ENCODE measurements around the gene FBLIM1.
"Not testable (repeated sequence)": the region's sequence is repeated elsewhere in the genome, so short reads cannot be mapped to it uniquely, and the experiment has no call there.

The FBLIM1 gene

GRCh38 chr1:15803380-15803779 is 44.8 kb downstream of the FBLIM1 start:
- 38% methylated on average over 4 of the region's 4 CpGs for WGBS
- Histone ChIP-seq H3K36me3 (ENCODE audit: insufficient read depth, low read length) (no peaks in the 10 kb centered on the region), H3K27ac (ENCODE audit: low read depth, low read length) (no peak overlapping the region), H3K27me3 (ENCODE audit: insufficient read depth, low read length) (no peaks in the 10 kb centered on the region), H3K4me1 (ENCODE audit: insufficient read depth, low read length) (peaks cover 14% of the 10 kb centered on the region; the same call in 1 of the 2 replicates), H3K9me3 (ENCODE audit: insufficient read depth, low read depth, low read length) (no peaks in the 10 kb centered on the region), H3K4me3 (ENCODE audit: low read length) (no peak overlapping the region), H3K9ac (ENCODE audit: low read depth, low read length) (no peak overlapping the region)

DNA sequence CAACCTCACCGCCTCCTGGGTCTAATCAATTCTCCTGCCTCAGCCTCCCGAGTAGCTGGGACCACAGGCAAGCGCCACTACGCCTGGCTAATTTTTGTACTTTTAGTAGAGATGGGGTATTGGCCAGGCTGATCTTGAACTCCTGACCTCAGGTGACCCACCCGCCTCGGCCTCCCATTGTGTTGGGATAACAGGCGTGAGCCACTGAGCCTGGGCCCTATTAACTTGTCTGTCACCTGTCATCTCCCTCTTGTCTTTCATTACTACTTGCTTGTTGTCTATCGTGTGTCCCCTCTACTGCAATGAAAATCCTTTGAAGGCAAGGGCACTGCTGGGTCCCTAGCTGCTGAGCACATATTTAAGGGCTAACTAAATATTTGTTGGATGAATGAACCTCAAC is 45.5 kb downstream of the FBLIM1 start:
- Histone ChIP-seq H3K4me1 (ENCODE audit: insufficient read depth, low read length) (peaks cover 14% of the 10 kb centered on the region; the same call in 1 of the 2 replicates), H3K36me3 (ENCODE audit: insufficient read depth, low read length) (no peaks in the 10 kb centered on the region), H3K9ac (ENCODE audit: low read depth, low read length) (no peak overlapping the region), H3K9me3 (ENCODE audit: insufficient read depth, low read depth, low read length) (no peaks in the 10 kb centered on the region), H3K27me3 (ENCODE audit: insufficient read depth, low read length) (no peaks in the 10 kb centered on the region), H3K27ac (ENCODE audit: low read depth, low read length) (no peak overlapping the region), H3K4me3 (ENCODE audit: low read length) (no peak overlapping the region)
- WGBS = 87% methylated on average over 8 of the region's 8 CpGs

- Histone ChIP-seq H3K4me1 (ENCODE audit: insufficient read depth, low read length) (no peaks in the 10 kb centered on the region), H3K36me3 (ENCODE audit: insufficient read depth, low read length) (no peaks in the 10 kb centered on the region), H3K4me3 (ENCODE audit: low read length) (no peak overlapping the region), H3K27me3 (ENCODE audit: insufficient read depth, low read length) (no peaks in the 10 kb centered on the region), H3K9ac (ENCODE audit: low read depth, low read length) (no peak overlapping the region), H3K9me3 (ENCODE audit: insufficient read depth, low read depth, low read length) (no peaks in the 10 kb centered on the region), H3K27ac (ENCODE audit: low read depth, low read length) (no peak overlapping the region)
- 91% methylated on average over 10 of the region's 10 CpGs for WGBS
Observed at GRCh38 chr1:15807121-15807520, 48.5 kb downstream of the FBLIM1 start.

- not testable (repeated sequence) for H3K9me3 ChIP-seq (ENCODE audit: insufficient read depth, low read depth, low read length); H3K27me3 ChIP-seq (ENCODE audit: insufficient read depth, low read length); H3K27ac ChIP-seq (ENCODE audit: low read depth, low read length); H3K36me3 ChIP-seq (ENCODE audit: insufficient read depth, low read length); H3K4me3 ChIP-seq (ENCODE audit: low read length); H3K9ac ChIP-seq (ENCODE audit: low read depth, low read length); H3K4me1 ChIP-seq (ENCODE audit: insufficient read depth, low read length)
- 96% methylated on average over 11 of the region's 11 CpGs for WGBS
Observed at GRCh38 chr1:15807549-15807948, 49.0 kb downstream of the FBLIM1 start, which contains the start of gene UQCRHL. TSS of gene UQCRHL (minus strand) at chr1:15807649. CDS start at chr1:15807649, 0 bp downstream.

GRCh38 chr1:15808955-15809354 is 50.4 kb downstream of the FBLIM1 start:
- Histone ChIP-seq H3K9ac (ENCODE audit: low read depth, low read length) (no peak overlapping the region), H3K27me3 (ENCODE audit: insufficient read depth, low read length) (no peaks in the 10 kb centered on the region), H3K36me3 (ENCODE audit: insufficient read depth, low read length) (no peaks in the 10 kb centered on the region), H3K27ac (ENCODE audit: low read depth, low read length) (no peak overlapping the region), H3K4me1 (ENCODE audit: insufficient read depth, low read length) (no peaks in the 10 kb centered on the region), H3K9me3 (ENCODE audit: insufficient read depth, low read depth, low read length) (no peaks in the 10 kb centered on the region), H3K4me3 (ENCODE audit: low read length) (no peak overlapping the region)
- 90% methylated on average over 1 of the region's 1 CpG for WGBS

DNA sequence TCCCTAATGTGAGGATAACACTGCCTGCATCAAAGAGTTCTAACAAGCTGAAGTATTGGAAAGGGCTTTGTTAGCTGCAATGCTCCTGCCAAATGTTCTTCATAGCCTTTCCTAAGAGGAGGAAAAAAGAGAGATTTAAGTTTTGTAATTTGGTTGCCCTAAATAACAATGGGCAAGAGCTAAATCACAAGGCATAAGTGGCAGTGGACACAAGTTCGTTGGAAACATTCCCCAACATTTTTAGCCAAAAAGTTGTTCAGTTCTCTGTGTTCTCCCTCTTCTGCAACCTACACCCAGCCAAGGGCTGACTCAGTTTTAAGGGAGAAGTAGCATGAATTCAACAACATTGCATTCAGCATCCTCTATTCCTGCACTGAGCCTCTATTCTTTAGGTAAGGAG is 51.5 kb downstream of the FBLIM1 start:
- 90% methylated on average over 1 of the region's 1 CpG for WGBS
- H3K4me3 ChIP-seq (ENCODE audit: low read length) = no peak overlapping the region
- H3K9me3 ChIP-seq (ENCODE audit: insufficient read depth, low read depth, low read length) = no peaks in the 10 kb centered on the region
- no peaks in the 10 kb centered on the region for H3K27me3 ChIP-seq (ENCODE audit: insufficient read depth, low read length)
- no peak overlapping the region for H3K9ac ChIP-seq (ENCODE audit: low read depth, low read length)
- H3K36me3 ChIP-seq (ENCODE audit: insufficient read depth, low read length) = no peaks in the 10 kb centered on the region
- H3K27ac ChIP-seq (ENCODE audit: low read depth, low read length) = no peak overlapping the region
- H3K4me1 ChIP-seq (ENCODE audit: insufficient read depth, low read length) = no peaks in the 10 kb centered on the region

DNA sequence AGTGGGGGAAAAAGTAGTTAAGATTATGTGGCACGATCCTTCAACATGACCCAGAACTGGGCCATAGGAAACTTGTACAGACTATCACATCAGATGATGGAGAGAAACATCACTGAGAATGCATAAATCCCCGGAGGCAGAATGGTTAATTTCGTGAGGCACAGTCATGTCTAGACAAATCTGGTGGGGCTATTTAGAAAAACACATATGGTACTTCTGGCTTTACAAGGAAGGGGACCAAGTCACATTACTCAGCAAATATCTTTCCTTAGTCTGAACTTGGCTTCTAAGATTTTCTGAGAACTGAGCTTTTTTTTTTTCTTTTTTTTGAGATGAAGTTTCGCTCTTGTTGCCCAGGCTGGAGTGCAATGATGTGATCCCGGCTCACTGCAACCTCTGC is 58.1 kb downstream of the FBLIM1 start:
- Histone ChIP-seq H3K9me3 (ENCODE audit: insufficient read depth, low read depth, low read length) (no peaks in the 10 kb centered on the region), H3K4me1 (ENCODE audit: insufficient read depth, low read length) (no peaks in the 10 kb centered on the region; the same call in 1 of the 2 replicates), H3K27ac (ENCODE audit: low read depth, low read length) (no peak overlapping the region), H3K4me3 (ENCODE audit: low read length) (no peak overlapping the region), H3K27me3 (ENCODE audit: insufficient read depth, low read length) (no peaks in the 10 kb centered on the region), H3K36me3 (ENCODE audit: insufficient read depth, low read length) (no peaks in the 10 kb centered on the region), H3K9ac (ENCODE audit: low read depth, low read length) (no peak overlapping the region)
- WGBS = 95% methylated on average over 5 of the region's 5 CpGs

GRCh38 chr1:15820478-15820877 is 61.9 kb downstream of the FBLIM1 start:
- WGBS = 94% methylated on average over 3 of the region's 3 CpGs
- H3K9me3 ChIP-seq (ENCODE audit: insufficient read depth, low read depth, low read length) = no peaks in the 10 kb centered on the region
- H3K4me3 ChIP-seq (ENCODE audit: low read length) = no peak overlapping the region
- no peak overlapping the region for H3K27ac ChIP-seq (ENCODE audit: low read depth, low read length)
- no peaks in the 10 kb centered on the region for H3K36me3 ChIP-seq (ENCODE audit: insufficient read depth, low read length)
- no peaks in the 10 kb centered on the region for H3K27me3 ChIP-seq (ENCODE audit: insufficient read depth, low read length)
- no peak overlapping the region for H3K9ac ChIP-seq (ENCODE audit: low read depth, low read length)
- no peaks in the 10 kb centered on the region; the same call in 1 of the 2 replicates for H3K4me1 ChIP-seq (ENCODE audit: insufficient read depth, low read length)

GRCh38 chr1:15825800-15826199 is 67.2 kb downstream of the FBLIM1 start:
- H3K27me3 ChIP-seq (ENCODE audit: insufficient read depth, low read length) = no peaks in the 10 kb centered on the region

DNA sequence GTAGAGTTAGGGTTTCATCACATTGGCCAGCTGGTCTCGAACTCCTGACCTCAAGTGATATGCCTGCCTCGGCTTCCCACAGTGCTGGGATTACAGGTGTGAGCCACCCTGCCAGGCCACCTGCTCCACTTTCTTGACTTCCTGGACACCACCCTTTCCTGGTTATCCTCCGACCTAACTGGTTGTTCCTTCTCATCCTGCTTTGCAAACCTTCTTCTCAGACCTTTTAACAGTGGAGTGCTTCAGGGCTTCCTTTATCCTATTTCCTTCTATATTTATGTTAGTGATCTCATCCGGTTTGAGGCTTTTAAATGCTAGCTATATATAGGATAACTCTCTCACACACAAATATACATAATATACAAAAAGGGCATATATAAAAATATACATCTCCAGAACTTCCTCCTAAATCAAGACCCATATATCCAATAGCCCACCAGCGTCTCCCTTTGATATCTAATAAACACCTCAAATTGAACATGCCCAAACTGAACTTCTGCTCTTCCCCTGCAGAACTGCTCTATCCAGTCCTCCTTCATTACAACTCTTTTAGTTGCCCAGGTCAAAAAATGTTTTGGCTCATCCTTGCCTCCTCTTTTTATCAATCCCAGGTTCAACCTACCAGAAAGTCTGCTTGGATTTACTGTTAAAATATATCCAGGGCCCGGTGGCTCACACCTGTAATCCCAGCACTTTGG is 68.4 kb downstream of the FBLIM1 start:
- no peaks in the 10 kb centered on the region for H3K9me3 ChIP-seq (ENCODE audit: insufficient read depth, low read depth, low read length)
- peaks cover 10% of the 10 kb centered on the region for H3K4me1 ChIP-seq (ENCODE audit: insufficient read depth, low read length)
- WGBS = 92% methylated on average over 5 of the region's 6 CpGs
- no peak overlapping the region for H3K27ac ChIP-seq (ENCODE audit: low read depth, low read length)
- no peaks in the 10 kb centered on the region for H3K36me3 ChIP-seq (ENCODE audit: insufficient read depth, low read length)
- no peak overlapping the region for H3K4me3 ChIP-seq (ENCODE audit: low read length)
- no peak overlapping the region for H3K9ac ChIP-seq (ENCODE audit: low read depth, low read length)
- H3K27me3 ChIP-seq (ENCODE audit: insufficient read depth, low read length) = no peaks in the 10 kb centered on the region

More at GRCh38 chr1:15825800-15826199, 67.2 kb downstream of the FBLIM1 start:
- Histone ChIP-seq H3K4me3 (ENCODE audit: low read length) (no peak overlapping the region), H3K4me1 (ENCODE audit: insufficient read depth, low read length) (peaks cover 10% of the 10 kb centered on the region), H3K9ac (ENCODE audit: low read depth, low read length) (no peak overlapping the region), H3K27ac (ENCODE audit: low read depth, low read length) (no peak overlapping the region), H3K9me3 (ENCODE audit: insufficient read depth, low read depth, low read length) (no peaks in the 10 kb centered on the region), H3K36me3 (ENCODE audit: insufficient read depth, low read length) (no peaks in the 10 kb centered on the region)

GRCh38 chr1:15827567-15827966 is 69.0 kb downstream of the FBLIM1 start:
- not testable (repeated sequence) for H3K27me3 ChIP-seq (ENCODE audit: insufficient read depth, low read length); H3K9me3 ChIP-seq (ENCODE audit: insufficient read depth, low read depth, low read length); H3K9ac ChIP-seq (ENCODE audit: low read depth, low read length); H3K4me3 ChIP-seq (ENCODE audit: low read length); H3K27ac ChIP-seq (ENCODE audit: low read depth, low read length); H3K36me3 ChIP-seq (ENCODE audit: insufficient read depth, low read length)
- WGBS = 94% methylated on average over 15 of the region's 15 CpGs
- H3K4me1 ChIP-seq (ENCODE audit: insufficient read depth, low read length) = peaks cover 10% of the 10 kb centered on the region

DNA sequence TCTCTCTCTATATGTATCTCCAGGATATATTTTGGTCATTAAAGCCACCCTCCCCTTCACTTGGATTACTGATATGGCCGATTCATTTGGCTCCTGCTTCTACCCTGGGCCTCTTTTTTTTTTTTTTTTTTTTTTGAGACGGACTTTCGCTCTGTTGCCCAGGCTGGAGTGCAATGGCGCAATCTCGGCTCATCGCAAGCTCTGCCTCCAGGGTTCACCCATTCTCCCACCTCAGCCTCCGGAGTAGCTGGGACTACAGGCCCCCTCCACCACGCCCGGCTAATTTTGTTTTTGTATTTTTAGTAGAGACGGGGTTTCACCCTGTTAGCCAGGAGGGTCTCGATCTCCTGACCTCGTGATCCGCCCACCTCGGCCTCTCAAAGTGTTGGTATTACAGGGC is 70.3 kb downstream of the FBLIM1 start:
- H3K27ac ChIP-seq (ENCODE audit: low read depth, low read length); H3K4me3 ChIP-seq (ENCODE audit: low read length); H3K27me3 ChIP-seq (ENCODE audit: insufficient read depth, low read length); H3K36me3 ChIP-seq (ENCODE audit: insufficient read depth, low read length); H3K9ac ChIP-seq (ENCODE audit: low read depth, low read length); H3K9me3 ChIP-seq (ENCODE audit: insufficient read depth, low read depth, low read length): not testable (repeated sequence)
- peaks cover 21% of the 10 kb centered on the region for H3K4me1 ChIP-seq (ENCODE audit: insufficient read depth, low read length)
- 96% methylated on average over 14 of the region's 14 CpGs for WGBS
